Measurements from ENCODE around the gene CD19.

CD19 gene

DNA sequence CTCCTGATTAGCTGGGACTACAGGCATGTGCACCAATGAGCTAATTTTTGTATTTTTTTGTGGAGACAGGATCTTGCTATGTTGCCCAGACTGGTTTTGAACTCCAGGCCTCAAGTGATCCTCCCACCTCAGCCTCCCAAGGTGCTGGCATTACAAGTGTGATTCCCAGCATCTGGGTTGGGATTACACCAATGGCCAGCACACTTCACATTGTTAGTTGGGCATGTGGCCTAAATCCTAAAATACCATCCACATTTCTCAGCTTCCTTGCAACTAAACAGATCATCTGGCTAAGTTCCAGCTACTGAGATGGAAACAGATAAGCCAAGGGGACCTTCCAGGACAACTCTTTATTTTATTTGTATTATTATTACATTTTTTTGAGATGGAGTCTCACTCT is 16.6 kb upstream of the CD19 start:
- DNase-seq (ENCODE audit: low read depth, low spot score), result peak; percentile 17
- in situ Hi-C loops (cut with HindIII; ENCODE audit: low sequenced_read_pairs), result no loop called here
- H3K4me3 ChIP-seq (ENCODE audit: low read depth, low read length), result no peak overlapping the region
- TF ChIP-seq, protein P1, sequence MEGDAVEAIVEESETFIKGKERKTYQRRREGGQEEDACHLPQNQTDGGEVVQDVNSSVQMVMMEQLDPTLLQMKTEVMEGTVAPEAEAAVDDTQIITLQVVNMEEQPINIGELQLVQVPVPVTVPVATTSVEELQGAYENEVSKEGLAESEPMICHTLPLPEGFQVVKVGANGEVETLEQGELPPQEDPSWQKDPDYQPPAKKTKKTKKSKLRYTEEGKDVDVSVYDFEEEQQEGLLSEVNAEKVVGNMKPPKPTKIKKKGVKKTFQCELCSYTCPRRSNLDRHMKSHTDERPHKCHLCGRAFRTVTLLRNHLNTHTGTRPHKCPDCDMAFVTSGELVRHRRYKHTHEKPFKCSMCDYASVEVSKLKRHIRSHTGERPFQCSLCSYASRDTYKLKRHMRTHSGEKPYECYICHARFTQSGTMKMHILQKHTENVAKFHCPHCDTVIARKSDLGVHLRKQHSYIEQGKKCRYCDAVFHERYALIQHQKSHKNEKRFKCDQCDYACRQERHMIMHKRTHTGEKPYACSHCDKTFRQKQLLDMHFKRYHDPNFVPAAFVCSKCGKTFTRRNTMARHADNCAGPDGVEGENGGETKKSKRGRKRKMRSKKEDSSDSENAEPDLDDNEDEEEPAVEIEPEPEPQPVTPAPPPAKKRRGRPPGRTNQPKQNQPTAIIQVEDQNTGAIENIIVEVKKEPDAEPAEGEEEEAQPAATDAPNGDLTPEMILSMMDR (IDR thresholded peaks at IDR 0.05; ENCODE audit: low read depth, low read length), result no peak

DNA sequence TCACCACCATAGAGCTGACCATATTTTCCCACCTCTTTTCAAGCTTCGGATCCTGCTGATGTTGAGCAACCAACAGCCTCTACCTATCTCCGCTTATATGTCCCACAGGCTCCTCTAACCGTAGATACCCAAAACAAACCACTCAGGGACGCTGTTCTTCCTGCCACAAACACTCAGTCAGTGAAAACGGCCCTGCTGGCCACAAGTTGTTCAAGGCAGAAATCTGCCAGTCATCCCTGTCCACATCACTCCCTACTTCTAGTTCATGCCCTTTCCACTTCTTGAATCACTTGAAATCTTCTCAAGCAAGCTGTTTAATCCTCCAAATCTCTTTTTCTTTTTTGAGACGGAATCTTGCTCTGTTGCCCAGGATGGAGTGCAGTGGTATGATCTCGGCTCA is 14.7 kb upstream of the CD19 start:
- no peak for DNase-seq (ENCODE audit: low read depth, low spot score)
- TF ChIP-seq, protein P1 (IDR thresholded peaks at IDR 0.05; ENCODE audit: low read depth, low read length), result no peak
- in situ Hi-C loops (cut with HindIII; ENCODE audit: low sequenced_read_pairs), result no loop called here
- no peak overlapping the region for H3K4me3 ChIP-seq (ENCODE audit: low read depth, low read length)

DNA sequence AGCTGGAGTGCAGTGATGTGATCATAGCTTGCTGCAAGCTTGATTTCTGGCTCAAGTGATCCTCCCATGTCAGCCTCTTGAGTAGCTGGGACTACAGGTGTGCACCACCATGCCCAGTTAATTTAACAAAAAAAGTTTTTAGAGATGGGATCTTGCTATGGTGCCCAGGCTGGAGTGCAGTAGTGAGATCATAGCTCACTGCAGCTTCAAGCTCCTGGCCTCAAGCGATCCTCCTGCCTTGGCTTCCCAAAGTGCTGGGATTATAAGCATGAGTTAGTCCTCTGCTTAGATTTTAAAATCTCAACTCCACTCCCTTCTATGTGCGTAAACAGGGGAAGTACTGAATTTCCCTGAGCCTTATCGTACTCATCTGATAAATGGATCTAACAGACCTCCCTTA is 13.1 kb upstream of the CD19 start:
- TF ChIP-seq, protein P1 (IDR thresholded peaks at IDR 0.05; ENCODE audit: low read depth, low read length), result no peak
- in situ Hi-C loops (cut with HindIII; ENCODE audit: low sequenced_read_pairs), result no loop called here
- H3K4me3 ChIP-seq (ENCODE audit: low read depth, low read length), result no peak overlapping the region
- no peak for DNase-seq (ENCODE audit: low read depth, low spot score)

DNA sequence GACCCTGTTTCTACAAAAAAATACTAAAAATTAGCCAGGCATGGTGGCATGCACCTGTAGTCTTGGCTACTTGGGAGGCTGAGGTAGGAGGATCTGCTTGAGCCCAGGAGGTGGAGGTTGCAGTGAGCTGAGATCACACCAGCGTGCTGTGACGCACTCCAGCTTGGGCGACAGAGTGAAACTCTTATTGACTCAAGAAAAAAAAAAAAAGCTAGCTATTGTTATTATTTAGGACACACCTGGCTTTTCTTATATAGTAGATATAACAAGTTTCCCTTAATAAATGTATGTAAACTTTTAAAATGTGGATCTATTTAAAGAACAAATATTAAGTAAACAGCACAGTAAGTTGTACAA is 8.6 kb upstream of the CD19 start:
- TF ChIP-seq, protein P1 (IDR thresholded peaks at IDR 0.05; ENCODE audit: low read depth, low read length), result no peak
- in situ Hi-C loops (cut with HindIII; ENCODE audit: low sequenced_read_pairs), result no loop called here
- H3K4me3 ChIP-seq (ENCODE audit: low read depth, low read length), result no peak overlapping the region
- DNase-seq (ENCODE audit: low read depth, low spot score), result no peak

DNA sequence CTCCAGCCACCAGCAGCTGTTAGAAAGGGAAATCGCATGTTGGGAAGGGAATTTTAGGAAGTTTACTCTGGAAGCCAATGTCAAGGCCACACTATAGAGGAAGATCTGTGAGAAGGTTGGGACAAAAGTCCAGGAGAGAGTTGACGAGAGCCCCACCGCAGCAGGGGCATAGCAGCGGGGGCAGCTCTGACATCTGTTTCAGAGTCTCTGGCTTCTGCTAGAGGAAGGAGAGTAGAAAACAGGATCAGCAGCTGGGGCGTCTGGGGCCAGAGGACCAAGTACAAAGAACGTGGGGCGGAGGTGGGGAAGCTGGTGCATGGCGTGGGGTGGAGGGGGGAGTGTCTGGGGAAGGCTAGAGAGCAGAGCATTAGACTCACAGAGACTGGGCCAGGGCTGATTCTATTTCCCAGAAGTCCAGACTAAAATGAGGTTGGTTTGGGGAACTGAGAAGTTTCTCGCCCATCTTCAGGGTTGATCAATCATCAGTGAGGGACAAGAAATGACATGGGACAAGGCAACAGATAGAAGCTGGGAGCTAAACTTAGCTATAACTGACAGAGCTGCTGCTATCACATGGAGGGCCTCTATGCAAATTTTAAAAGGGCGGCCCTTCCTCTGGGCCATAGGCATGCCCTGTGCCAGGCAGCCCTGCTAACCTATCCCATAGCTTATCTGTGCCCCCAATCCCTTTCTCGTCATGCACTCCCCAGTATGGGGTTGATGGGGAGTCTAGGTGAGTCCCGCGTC is 7.9 kb upstream of the CD19 start:
- no peak for DNase-seq (ENCODE audit: low read depth, low spot score)
- peak overlapping the region; percentile 78 for H3K4me3 ChIP-seq (ENCODE audit: low read depth, low read length)
- TF ChIP-seq, protein P1 (IDR thresholded peaks at IDR 0.05; ENCODE audit: low read depth, low read length), result no peak
- in situ Hi-C loops (cut with HindIII; ENCODE audit: low sequenced_read_pairs), result no loop called here

DNA sequence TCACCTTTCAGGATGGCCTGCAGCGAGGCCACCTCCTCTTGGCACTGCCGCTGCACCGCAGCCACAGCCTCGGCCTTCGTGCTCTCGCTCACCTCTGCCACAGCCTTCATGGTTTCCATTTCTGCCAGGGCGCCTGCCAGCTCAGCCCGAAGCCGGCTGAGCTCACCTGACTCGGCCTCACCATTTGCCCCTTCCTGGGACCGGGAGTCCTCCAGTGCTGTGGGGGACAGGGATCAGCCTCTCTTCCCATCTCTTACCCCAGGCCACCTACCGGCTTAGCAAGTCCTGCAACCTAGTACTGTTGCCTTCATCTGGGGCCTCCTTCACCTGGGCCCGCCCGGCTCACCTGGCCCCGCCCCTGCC is 7.4 kb upstream of the CD19 start:
- in situ Hi-C loops (cut with HindIII; ENCODE audit: low sequenced_read_pairs), result no loop called here
- DNase-seq (ENCODE audit: low read depth, low spot score), result no peak
- H3K4me3 ChIP-seq (ENCODE audit: low read depth, low read length), result peak overlapping the region; percentile 78
- TF ChIP-seq, protein P1 (IDR thresholded peaks at IDR 0.05; ENCODE audit: low read depth, low read length), result no peak
